ENCODE measurements around the gene ZNF718. TPM values are rescaled to one million over a fixed set of nuclear protein-coding genes. Genes with fewer than 3 reads are reported as not detected.
"Not testable (repeated sequence)": the region's sequence is repeated elsewhere in the genome, so short reads cannot be mapped to it uniquely, and the experiment has no call there.

The ZNF718 gene
- total and polyA plus RNA-seq, 2 donors (not counting 3 experiments of a cell fraction or from before 2014, with no cell fraction given): 0.99 to 12.1 TPM

- Histone ChIP-seq H3K9me3 (replicated peaks; ENCODE audit: control insufficient read depth, insufficient read depth, low read length) (no peaks in the 10 kb centered on the region), H3K4me3 (replicated peaks in 1 of 3; ENCODE audit: insufficient read depth in 1 of 3, low read depth in 1 of 3, low read length in 3 of 3) (no peak overlapping the region), H3K9ac (replicated peaks; ENCODE audit: extremely low read depth, insufficient read depth, low read length) (no peak overlapping the region), H3K4me2 (ENCODE audit: insufficient read depth, low read length) (no peak overlapping the region), H3K36me3 (ENCODE audit: control insufficient read depth in 2 of 2, extremely low read depth in 1 of 2, insufficient read depth in 2 of 2, low read length in 2 of 2) (no peaks in the 10 kb centered on the region), H3K79me2 (ENCODE audit: control insufficient read depth, insufficient read depth, low read length) (no peaks in the 10 kb centered on the region), H3K4me1 (ENCODE audit: control insufficient read depth, extremely low read depth, insufficient read depth, low read length) (no peaks in the 10 kb centered on the region), H3K27me3 (ENCODE audit: control insufficient read depth in 2 of 2, insufficient read depth in 2 of 2, low read length in 2 of 2) (no peaks in the 10 kb centered on the region), H4K20me1 (replicated peaks; ENCODE audit: control insufficient read depth, extremely low read depth, insufficient read depth, low read length) (no peaks in the 10 kb centered on the region), H2AFZ (ENCODE audit: low read depth, low read length) (no peak overlapping the region), H3K27ac (ENCODE audit: insufficient read depth, low read depth, low read length) (no peak overlapping the region), H3K9me1 (replicated peaks; ENCODE audit: control insufficient read depth, extremely low read depth, insufficient read depth, low read length) (no peaks in the 10 kb centered on the region)
- intact Hi-C loops (cut with micrococcal nuclease): no loop called here
- TF ChIP-seq MYC (IDR thresholded peaks at IDR 0.05; ENCODE audit: low read depth, low read length): no peak
- no peak for TF ChIP-seq CTCF (IDR thresholded peaks at IDR 0.05; ENCODE audit: extremely low read depth in 1 of 2, insufficient read depth in 1 of 2, low read depth in 1 of 2, low read length in 2 of 2)
- no peak for TF ChIP-seq EZH2 (IDR thresholded peaks at IDR 0.05; ENCODE audit: borderline replicate concordance, low read depth, low read length, severe bottlenecking)
- no peak for TF ChIP-seq JUN (IDR thresholded peaks at IDR 0.05; ENCODE audit: borderline replicate concordance, insufficient read depth, insufficient read length, low read depth)
- TF ChIP-seq POLR2A (IDR thresholded peaks at IDR 0.05; ENCODE audit: low read depth, low read length): no peak
- no peak for TF ChIP-seq MAX (IDR thresholded peaks at IDR 0.05; ENCODE audit: insufficient read depth, insufficient read length)
- no peak for TF ChIP-seq GATA2 (IDR thresholded peaks at IDR 0.05; ENCODE audit: insufficient read depth, insufficient read length, low read depth, low read length)
- no peak for TF ChIP-seq POLR2AphosphoS5 (IDR thresholded peaks at IDR 0.05; ENCODE audit: insufficient read depth, low read depth, low read length)
- TF ChIP-seq FOS (IDR thresholded peaks at IDR 0.05; ENCODE audit: borderline replicate concordance, insufficient read depth, low read length): no peak
- DNase-seq (ENCODE audit: low read depth, low spot score): no peak
- POLR2A ChIA-PET: no interaction called here
- dilution Hi-C loops (cut with MboI; ENCODE audit: extremely low pct_ligation_motif_present, low sequenced_read_pairs): no loop called here
- FAIRE-seq: no peak
- no TSS peak for BruUV-seq (replicated peaks)
- CTCF ChIA-PET: interaction anchor here (0.6 kb wide), 1 partner anchor 87 kb away, joined by 3 read pairs; no protein-coding TSS in a partner anchor
These were observed 52.7 kb downstream of the ZNF718 start for GRCh38 chr4:176995-177394.

GRCh38 chr4:182225-182624, 57.9 kb downstream of the ZNF718 start:
- POLR2A ChIA-PET; H3K9ac ChIP-seq (replicated peaks; ENCODE audit: extremely low read depth, insufficient read depth, low read length); dilution Hi-C loops (cut with MboI; ENCODE audit: extremely low pct_ligation_motif_present, low sequenced_read_pairs); H3K79me2 ChIP-seq (ENCODE audit: control insufficient read depth, insufficient read depth, low read length); H4K20me1 ChIP-seq (replicated peaks; ENCODE audit: control insufficient read depth, extremely low read depth, insufficient read depth, low read length); H3K27me3 ChIP-seq (ENCODE audit: control insufficient read depth in 2 of 2, insufficient read depth in 2 of 2, low read length in 2 of 2); CTCF ChIA-PET; H2AFZ ChIP-seq (ENCODE audit: low read depth, low read length); H3K9me1 ChIP-seq (replicated peaks; ENCODE audit: control insufficient read depth, extremely low read depth, insufficient read depth, low read length); H3K4me3 ChIP-seq (replicated peaks in 1 of 3; ENCODE audit: insufficient read depth in 1 of 3, low read depth in 1 of 3, low read length in 3 of 3); BruUV-seq (replicated peaks); FAIRE-seq; intact Hi-C loops (cut with micrococcal nuclease); H3K4me1 ChIP-seq (ENCODE audit: control insufficient read depth, extremely low read depth, insufficient read depth, low read length); DNase-seq (ENCODE audit: low read depth, low spot score); H3K36me3 ChIP-seq (ENCODE audit: control insufficient read depth in 2 of 2, extremely low read depth in 1 of 2, insufficient read depth in 2 of 2, low read length in 2 of 2); H3K4me2 ChIP-seq (ENCODE audit: insufficient read depth, low read length); H3K27ac ChIP-seq (ENCODE audit: insufficient read depth, low read depth, low read length); H3K9me3 ChIP-seq (replicated peaks; ENCODE audit: control insufficient read depth, insufficient read depth, low read length): not testable (repeated sequence)

All from endothelial cell of umbilical vein (primary cell).